ENCODE measurements around the gene CD1D. TPM values are rescaled to one million over a fixed set of nuclear protein-coding genes. Genes with fewer than 3 reads are reported as not detected.

Gene CD1D
- total and polyA plus RNA-seq, 8 donors = 0.93 to 2.6 (median 1.9) TPM; not detected in 3

DNA sequence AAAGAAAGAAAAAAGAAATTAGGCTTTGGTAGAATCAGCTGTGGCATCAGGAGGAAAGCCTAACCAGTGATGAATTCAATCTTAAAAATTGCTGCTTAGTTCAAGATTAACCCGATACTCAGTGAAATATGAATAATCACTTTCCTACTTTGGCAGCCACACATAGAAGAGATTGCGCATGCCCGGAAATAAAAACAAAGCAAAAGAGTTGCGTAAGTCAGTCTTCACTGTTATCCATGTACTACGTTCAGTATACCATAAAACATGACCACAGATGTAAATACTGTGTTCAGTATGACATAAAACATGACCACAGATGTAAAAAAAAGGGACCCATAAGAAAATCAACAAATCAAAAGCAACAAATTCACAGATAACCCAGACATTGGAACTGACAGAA lies 19.2 kb downstream of the CD1D start:
- DNase-seq = no peak
- WGBS, 5 donors = 31 to 57% (median 41%) methylated on average over 5 of the region's 5 CpGs

DNA sequence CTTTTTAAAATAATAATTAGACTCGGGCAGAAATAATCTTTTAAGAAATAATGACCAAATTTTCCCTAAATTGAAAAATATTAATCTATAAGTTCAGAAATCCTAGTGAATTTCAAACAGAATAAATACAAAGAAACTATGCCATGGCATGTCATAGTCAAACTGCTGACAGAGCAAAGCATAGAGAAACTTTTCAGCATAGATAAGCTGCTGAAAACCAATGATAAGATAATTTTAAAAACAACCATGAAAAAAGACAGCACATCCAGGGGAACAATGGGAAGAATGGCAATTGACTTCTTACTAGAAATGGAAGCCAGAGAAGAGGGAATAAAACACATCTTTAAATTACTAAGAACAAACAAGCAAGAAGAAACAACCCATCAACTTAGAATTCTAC lies 19.8 kb downstream of the CD1D start:
- Histone ChIP-seq H3K4me3 (no peak overlapping the region), H3K27ac (no peak overlapping the region), H3K4me1 (peaks cover 0 to 6% (median 1%) of the 10 kb centered on the region in 4 donors), H3K27me3 (no peaks in the 10 kb centered on the region), H3K36me3 (no peaks in the 10 kb centered on the region), H3K9me3 (no peaks in the 10 kb centered on the region)
- DNase-seq = no peak
- intact Hi-C loops (cut with DNase I; ENCODE audit: low total_unique reads) = loop anchor here (5.0 to 10.0 kb wide), 2 partner anchors 797 to 874 kb away; partner anchors contain the start of gene AIM2
- TF ChIP-seq POLR2A (IDR thresholded peaks at IDR 0.05) (no peak), POLR2AphosphoS5 (IDR thresholded peaks at IDR 0.05) (no peak), EP300 (IDR thresholded peaks at IDR 0.05) (no peak)
- TF ChIP-seq, protein P1, sequence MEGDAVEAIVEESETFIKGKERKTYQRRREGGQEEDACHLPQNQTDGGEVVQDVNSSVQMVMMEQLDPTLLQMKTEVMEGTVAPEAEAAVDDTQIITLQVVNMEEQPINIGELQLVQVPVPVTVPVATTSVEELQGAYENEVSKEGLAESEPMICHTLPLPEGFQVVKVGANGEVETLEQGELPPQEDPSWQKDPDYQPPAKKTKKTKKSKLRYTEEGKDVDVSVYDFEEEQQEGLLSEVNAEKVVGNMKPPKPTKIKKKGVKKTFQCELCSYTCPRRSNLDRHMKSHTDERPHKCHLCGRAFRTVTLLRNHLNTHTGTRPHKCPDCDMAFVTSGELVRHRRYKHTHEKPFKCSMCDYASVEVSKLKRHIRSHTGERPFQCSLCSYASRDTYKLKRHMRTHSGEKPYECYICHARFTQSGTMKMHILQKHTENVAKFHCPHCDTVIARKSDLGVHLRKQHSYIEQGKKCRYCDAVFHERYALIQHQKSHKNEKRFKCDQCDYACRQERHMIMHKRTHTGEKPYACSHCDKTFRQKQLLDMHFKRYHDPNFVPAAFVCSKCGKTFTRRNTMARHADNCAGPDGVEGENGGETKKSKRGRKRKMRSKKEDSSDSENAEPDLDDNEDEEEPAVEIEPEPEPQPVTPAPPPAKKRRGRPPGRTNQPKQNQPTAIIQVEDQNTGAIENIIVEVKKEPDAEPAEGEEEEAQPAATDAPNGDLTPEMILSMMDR (IDR thresholded peaks at IDR 0.05) = no peak
- WGBS, 5 donors = 79 to 89% (median 83%) methylated on average over 1 of the region's 1 CpG

More for the DNA sequence above, 19.2 kb downstream of the CD1D start:
- Histone ChIP-seq H3K9me3 (no peaks in the 10 kb centered on the region), H3K4me3 (no peak overlapping the region), H3K36me3 (no peaks in the 10 kb centered on the region), H3K27ac (no peak overlapping the region), H3K4me1 (peaks cover 0 to 6% (median 1%) of the 10 kb centered on the region in 4 donors), H3K27me3 (no peaks in the 10 kb centered on the region)
- intact Hi-C loops (cut with DNase I; ENCODE audit: low total_unique reads) = loop anchor here (5.0 to 10.0 kb wide), 2 partner anchors 797 to 875 kb away; partner anchors contain the start of gene AIM2
- TF ChIP-seq, protein P1 (IDR thresholded peaks at IDR 0.05) = no peak
- TF ChIP-seq POLR2A (IDR thresholded peaks at IDR 0.05) (no peak), EP300 (IDR thresholded peaks at IDR 0.05) (no peak), POLR2AphosphoS5 (IDR thresholded peaks at IDR 0.05) (no peak)

DNA sequence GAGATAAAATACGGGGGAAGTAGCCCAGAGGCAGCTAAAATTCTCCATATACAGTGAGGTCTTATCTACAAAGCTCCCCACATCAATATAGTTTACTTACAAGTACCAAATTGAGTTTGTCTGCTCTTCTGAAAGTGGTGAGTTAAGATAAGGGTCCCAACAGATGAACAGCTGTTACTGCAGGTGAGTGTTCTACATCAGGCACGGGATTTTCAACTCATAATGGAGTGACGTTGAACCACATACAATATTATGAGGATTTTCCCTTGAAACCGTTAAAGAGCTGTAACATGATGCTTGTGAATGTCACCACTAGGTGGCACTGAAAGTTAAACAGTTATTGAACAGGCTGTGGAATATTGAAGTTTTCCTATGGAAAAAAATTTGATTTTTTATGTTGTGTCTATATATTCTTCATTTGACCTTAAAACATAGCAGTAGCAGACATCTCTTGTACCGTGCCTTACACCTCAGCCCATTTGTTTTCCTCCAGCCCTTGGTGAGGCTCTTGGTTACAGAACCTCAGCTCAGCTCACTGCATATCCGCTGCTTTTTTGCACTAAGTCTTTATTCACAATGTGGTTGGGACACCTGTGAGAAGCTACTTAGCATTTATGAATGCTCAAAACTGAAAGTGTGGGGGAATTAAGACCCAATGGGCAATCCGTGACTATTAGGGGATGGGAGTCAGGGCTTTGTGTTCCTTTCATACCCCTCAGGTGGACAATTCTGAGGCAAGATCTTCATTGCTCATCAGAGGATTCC lies 23.2 kb downstream of the CD1D start:
- TF ChIP-seq, protein P1 (IDR thresholded peaks at IDR 0.05) = peak in 5 of 7 experiments; percentile 43 to 79 (median 59)
- no peak for TF ChIP-seq POLR2A (IDR thresholded peaks at IDR 0.05)
- peak in 1 of 2 donors; percentile 81 for DNase-seq
- H3K4me1 ChIP-seq = peaks cover 0 to 6% (median 1%) of the 10 kb centered on the region in 4 donors
- no peak overlapping the region for H3K27ac ChIP-seq
- H3K27me3 ChIP-seq = no peaks in the 10 kb centered on the region
- intact Hi-C loops (cut with DNase I; ENCODE audit: low total_unique reads) = loop anchor here (5.0 to 10.0 kb wide), 2 partner anchors 793 to 871 kb away; partner anchors contain the start of gene AIM2
- 5 to 17% (median 15%) methylated on average over 7 of the region's 7 CpGs for WGBS, 5 donors
- H3K4me3 ChIP-seq = no peak overlapping the region
- H3K36me3 ChIP-seq = no peaks in the 10 kb centered on the region
- H3K9me3 ChIP-seq = no peaks in the 10 kb centered on the region

GRCh38 chr1:158204458-158204827 lies 23.7 kb downstream of the CD1D start:
- intact Hi-C loops (cut with DNase I; ENCODE audit: low total_unique reads) = loop anchor here (5.0 to 10.0 kb wide), 2 partner anchors 793 to 870 kb away; partner anchors contain the start of gene AIM2
- no peak overlapping the region for H3K4me3 ChIP-seq
- DNase-seq = no peak
- peaks cover 0 to 6% (median 1%) of the 10 kb centered on the region in 4 donors for H3K4me1 ChIP-seq
- 13 to 40% (median 30%) methylated on average over 5 of the region's 5 CpGs for WGBS, 5 donors
- H3K36me3 ChIP-seq = no peaks in the 10 kb centered on the region
- H3K27me3 ChIP-seq = no peaks in the 10 kb centered on the region
- H3K27ac ChIP-seq = no peak overlapping the region
- TF ChIP-seq, protein P1 (IDR thresholded peaks at IDR 0.05) = no peak
- TF ChIP-seq EP300 (IDR thresholded peaks at IDR 0.05) (no peak), POLR2A (IDR thresholded peaks at IDR 0.05) (no peak), POLR2AphosphoS5 (IDR thresholded peaks at IDR 0.05) (no peak)
- H3K9me3 ChIP-seq = no peaks in the 10 kb centered on the region

Data from stomach (tissue), 9 donors.